Upper lobe of right lung (tissue), 1 donor: ENCODE results near the gene TLE4. TPM values are rescaled to one million over a fixed set of nuclear protein-coding genes. Genes with fewer than 3 reads are reported as not detected.

Source experiments
- ATAC-seq: fragments of 200-7000 bp; cut with Tn5 transposase; one replicate; pipeline ENCODE4 v1.9.1; 2020; ENCODE audit warnings: mild to moderate bottlenecking, moderate library complexity
- DNase-seq: peaks from one replicate; pipeline ENCODE4 v3.0.0-alpha.2; 2020
- H3K27ac ChIP-seq: fragments of 200-600 bp; one replicate; pipeline ENCODE4 v1.8.0; 2022
- H3K27me3 ChIP-seq: fragments of 200-600 bp; one replicate; pipeline ENCODE4 v1.8.0; 2022; ENCODE audit warnings: mild to moderate bottlenecking
- H3K36me3 ChIP-seq: fragments of 200-600 bp; one replicate; pipeline ENCODE4 v1.8.0; 2022
- H3K4me1 ChIP-seq: fragments of 200-600 bp; one replicate; pipeline ENCODE4 v1.8.0; 2022
- H3K4me3 ChIP-seq: fragments of 200-600 bp; one replicate; pipeline ENCODE4 v1.8.0; 2022; ENCODE audit warnings: mild to moderate bottlenecking
- H3K9me3 ChIP-seq: fragments of 200-600 bp; one replicate; pipeline ENCODE4 v1.8.0; 2022
- CTCF ChIP-seq: fragments of 200-600 bp; IDR thresholded peaks from one replicate; pipeline ENCODE4 v1.8.0; 2022; ENCODE audit warnings: antibody characterized with exemption
- intact Hi-C: fragments of 100-400 bp; cut with DNase I; formaldehyde crosslinking; loops from one replicate; pipeline ENCODE4 v1.11.0; 2022
- total RNA-seq: library from RNA; stranded (reverse); fragmentation: NEBNext Ultra II Directional; extraction: Animal tissue kit (Norgen Biotek cat#: 25700); gene quantifications from one replicate; pipeline ENCODE4 v1.2.1, GENCODE V29; 2021
- donor health status: DM: no; HTN: yes; CAD: no; lungs with severe emphysema.

The TLE4 gene
- total RNA-seq, 1 donor from 2014 or later: 37.1 TPM

GRCh38 chr9:79759460-79759859 is 187.7 kb downstream of the TLE4 start:
- TF ChIP-seq CTCF: no peak
- Histone ChIP-seq H3K27me3 (no peaks in the 10 kb centered on the region), H3K9me3 (no peaks in the 10 kb centered on the region), H3K27ac (no peak overlapping the region), H3K4me1 (no peaks in the 10 kb centered on the region), H3K36me3 (no peaks in the 10 kb centered on the region), H3K4me3 (no peak overlapping the region)
- intact Hi-C loops: no loop called here
- DNase-seq (no peak), ATAC-seq (no peak)

GRCh38 chr9:79762070-79762469 is 190.3 kb downstream of the TLE4 start:
- no peak overlapping the region for H3K27ac ChIP-seq
- intact Hi-C loops: no loop called here
- no peaks in the 10 kb centered on the region for H3K9me3 ChIP-seq
- H3K27me3 ChIP-seq: no peaks in the 10 kb centered on the region
- no peak for TF ChIP-seq CTCF
- ATAC-seq (no peak), DNase-seq (no peak)
- no peaks in the 10 kb centered on the region for H3K4me1 ChIP-seq
- H3K36me3 ChIP-seq: no peaks in the 10 kb centered on the region
- H3K4me3 ChIP-seq: no peak overlapping the region

GRCh38 chr9:79763671-79764285 is 192.0 kb downstream of the TLE4 start:
- TF ChIP-seq CTCF: no peak
- no peaks in the 10 kb centered on the region for H3K36me3 ChIP-seq
- no peaks in the 10 kb centered on the region for H3K9me3 ChIP-seq
- no peak for DNase-seq
- no peak for ATAC-seq
- H3K27ac ChIP-seq: no peak overlapping the region
- intact Hi-C loops: no loop called here
- H3K27me3 ChIP-seq: no peaks in the 10 kb centered on the region
- no peaks in the 10 kb centered on the region for H3K4me1 ChIP-seq
- H3K4me3 ChIP-seq: no peak overlapping the region

- Histone ChIP-seq H3K36me3 (no peaks in the 10 kb centered on the region), H3K4me1 (no peaks in the 10 kb centered on the region), H3K4me3 (no peak overlapping the region), H3K9me3 (no peaks in the 10 kb centered on the region), H3K27me3 (no peaks in the 10 kb centered on the region), H3K27ac (no peak overlapping the region)
- intact Hi-C loops: no loop called here
- ATAC-seq: no peak
- DNase-seq: no peak
- no peak for TF ChIP-seq CTCF
Observed at GRCh38 chr9:79764374-79764773, 192.6 kb downstream of the TLE4 start.

- H3K9me3 ChIP-seq: no peaks in the 10 kb centered on the region
- no peak overlapping the region for H3K4me3 ChIP-seq
- H3K27me3 ChIP-seq: no peaks in the 10 kb centered on the region
- H3K27ac ChIP-seq: no peak overlapping the region
- no peak for DNase-seq
- no peaks in the 10 kb centered on the region for H3K36me3 ChIP-seq
- no peak for ATAC-seq
- no peaks in the 10 kb centered on the region for H3K4me1 ChIP-seq
- intact Hi-C loops: no loop called here
- no peak for TF ChIP-seq CTCF
Observed at GRCh38 chr9:79765466-79765865, 193.7 kb downstream of the TLE4 start.

- no peak for TF ChIP-seq CTCF
- Histone ChIP-seq H3K27ac (no peak overlapping the region), H3K4me3 (no peak overlapping the region), H3K9me3 (no peaks in the 10 kb centered on the region), H3K27me3 (no peaks in the 10 kb centered on the region), H3K36me3 (no peaks in the 10 kb centered on the region), H3K4me1 (no peaks in the 10 kb centered on the region)
- no peak for DNase-seq
- intact Hi-C loops: no loop called here
- ATAC-seq: no peak
Observed at GRCh38 chr9:79766091-79766490, 194.3 kb downstream of the TLE4 start.
